ENCODE data around the gene NCKAP5.

Gene NCKAP5

GRCh38 chr2:132884292-132884691, 684.0 kb downstream of the NCKAP5 start:
- WGBS, 2 donors (ENCODE audit: extremely low coverage in 2 of 2, insufficient read length in 2 of 2, insufficient replicate concordance in 1 of 2), result no CpG with 5 or more reads among the region's 4 CpGs
- Histone ChIP-seq H3K79me1 (ENCODE audit: low read depth, low read length) (no peaks in the 10 kb centered on the region), H3K18ac (ENCODE audit: low read length) (no peak overlapping the region), H3K27me3 (ENCODE audit: control insufficient read depth in 3 of 3, insufficient read depth in 3 of 3, low read depth in 1 of 3, low read length in 3 of 3) (no peaks in the 10 kb centered on the region), H2BK120ac (ENCODE audit: low read depth, low read length) (no peak overlapping the region), H4K8ac (ENCODE audit: low read depth, low read length) (no peak overlapping the region), H4K91ac (ENCODE audit: low read depth, low read length, poor library complexity) (no peak overlapping the region), H3K14ac (ENCODE audit: low read length) (no peak overlapping the region), H3K4me1 (ENCODE audit: control insufficient read depth in 2 of 2, insufficient read depth in 1 of 2, low read depth in 1 of 2, low read length in 2 of 2) (no peaks in the 10 kb centered on the region), H2AFZ (ENCODE audit: low read length) (no peak overlapping the region), H3K4ac (ENCODE audit: low read length) (no peak overlapping the region), H3K9me3 (replicated peaks in 1 of 2; ENCODE audit: control insufficient read depth in 2 of 2, insufficient read depth in 1 of 2, low read depth in 1 of 2, low read length in 2 of 2) (peaks cover 0 to 6% of the 10 kb centered on the region in 2 donors), H3K9ac (ENCODE audit: low read depth, low read length, poor library complexity) (no peak overlapping the region), H2AK5ac (ENCODE audit: low read depth, low read length) (no peak overlapping the region), H3K4me2 (ENCODE audit: insufficient read depth, low read length, poor library complexity, severe bottlenecking) (no peak overlapping the region), H3K4me3 (ENCODE audit: low read length in 2 of 2) (no peak overlapping the region), H3K36me3 (replicated peaks in 1 of 2; ENCODE audit: control insufficient read depth in 2 of 2, insufficient read depth in 2 of 2, low read length in 2 of 2) (peaks cover 0 to 34% of the 10 kb centered on the region in 2 donors), H2BK5ac (ENCODE audit: low read length) (no peak overlapping the region), H2BK12ac (ENCODE audit: low read length) (no peak overlapping the region), H3K27ac (replicated peaks; ENCODE audit: low read length) (no peak overlapping the region), H3K23ac (ENCODE audit: low read depth, low read length, poor library complexity) (no peak overlapping the region), H2BK15ac (ENCODE audit: low read length) (no peak overlapping the region)
- DNase-seq (ENCODE audit: low spot score), result no peak

GRCh38 chr2:132883430-132883829, 684.8 kb downstream of the NCKAP5 start:
- Histone ChIP-seq H3K4me3 (ENCODE audit: low read length in 2 of 2) (no peak overlapping the region), H3K4me2 (ENCODE audit: insufficient read depth, low read length, poor library complexity, severe bottlenecking) (no peak overlapping the region), H3K27ac (replicated peaks; ENCODE audit: low read length) (no peak overlapping the region), H2BK120ac (ENCODE audit: low read depth, low read length) (no peak overlapping the region), H3K23ac (ENCODE audit: low read depth, low read length, poor library complexity) (no peak overlapping the region), H3K18ac (ENCODE audit: low read length) (no peak overlapping the region), H4K8ac (ENCODE audit: low read depth, low read length) (no peak overlapping the region), H3K4me1 (ENCODE audit: control insufficient read depth in 2 of 2, insufficient read depth in 1 of 2, low read depth in 1 of 2, low read length in 2 of 2) (no peaks in the 10 kb centered on the region), H2AK5ac (ENCODE audit: low read depth, low read length) (no peak overlapping the region), H3K14ac (ENCODE audit: low read length) (no peak overlapping the region), H3K36me3 (replicated peaks in 1 of 2; ENCODE audit: control insufficient read depth in 2 of 2, insufficient read depth in 2 of 2, low read length in 2 of 2) (peaks cover 0 to 37% of the 10 kb centered on the region in 2 donors), H3K9me3 (replicated peaks in 1 of 2; ENCODE audit: control insufficient read depth in 2 of 2, insufficient read depth in 1 of 2, low read depth in 1 of 2, low read length in 2 of 2) (peaks cover 0 to 6% of the 10 kb centered on the region in 2 donors), H3K27me3 (ENCODE audit: control insufficient read depth in 3 of 3, insufficient read depth in 3 of 3, low read depth in 1 of 3, low read length in 3 of 3) (no peaks in the 10 kb centered on the region), H2BK12ac (ENCODE audit: low read length) (no peak overlapping the region), H3K79me1 (ENCODE audit: low read depth, low read length) (no peaks in the 10 kb centered on the region), H4K91ac (ENCODE audit: low read depth, low read length, poor library complexity) (no peak overlapping the region), H2BK15ac (ENCODE audit: low read length) (no peak overlapping the region), H2AFZ (ENCODE audit: low read length) (no peak overlapping the region), H3K9ac (ENCODE audit: low read depth, low read length, poor library complexity) (no peak overlapping the region), H2BK5ac (ENCODE audit: low read length) (no peak overlapping the region), H3K4ac (ENCODE audit: low read length) (no peak overlapping the region)
- DNase-seq (ENCODE audit: low spot score), result no peak
- no CpG with 5 or more reads among the region's 5 CpGs for WGBS, 2 donors (ENCODE audit: extremely low coverage in 2 of 2, insufficient read length in 2 of 2, insufficient replicate concordance in 1 of 2)

- Histone ChIP-seq H3K36me3 (replicated peaks in 1 of 2; ENCODE audit: control insufficient read depth in 2 of 2, insufficient read depth in 2 of 2, low read length in 2 of 2) (peaks cover 0 to 56% of the 10 kb centered on the region in 2 donors), H2BK5ac (ENCODE audit: low read length) (no peak overlapping the region), H3K4ac (ENCODE audit: low read length) (no peak overlapping the region), H3K27ac (replicated peaks; ENCODE audit: low read length) (no peak overlapping the region), H3K18ac (ENCODE audit: low read length) (no peak overlapping the region), H3K79me1 (ENCODE audit: low read depth, low read length) (no peaks in the 10 kb centered on the region), H4K91ac (ENCODE audit: low read depth, low read length, poor library complexity) (no peak overlapping the region), H3K4me2 (ENCODE audit: insufficient read depth, low read length, poor library complexity, severe bottlenecking) (no peak overlapping the region), H3K9me3 (replicated peaks in 1 of 2; ENCODE audit: control insufficient read depth in 2 of 2, insufficient read depth in 1 of 2, low read depth in 1 of 2, low read length in 2 of 2) (peaks cover 0 to 2% of the 10 kb centered on the region in 2 donors), H3K4me3 (ENCODE audit: low read length in 2 of 2) (no peak overlapping the region), H3K4me1 (ENCODE audit: control insufficient read depth in 2 of 2, insufficient read depth in 1 of 2, low read depth in 1 of 2, low read length in 2 of 2) (no peaks in the 10 kb centered on the region), H2AK5ac (ENCODE audit: low read depth, low read length) (no peak overlapping the region), H2AFZ (ENCODE audit: low read length) (no peak overlapping the region), H3K9ac (ENCODE audit: low read depth, low read length, poor library complexity) (no peak overlapping the region), H4K8ac (ENCODE audit: low read depth, low read length) (no peak overlapping the region), H2BK15ac (ENCODE audit: low read length) (no peak overlapping the region), H3K27me3 (ENCODE audit: control insufficient read depth in 3 of 3, insufficient read depth in 3 of 3, low read depth in 1 of 3, low read length in 3 of 3) (no peaks in the 10 kb centered on the region), H3K14ac (ENCODE audit: low read length) (no peak overlapping the region), H3K23ac (ENCODE audit: low read depth, low read length, poor library complexity) (no peak overlapping the region), H2BK120ac (ENCODE audit: low read depth, low read length) (no peak overlapping the region), H2BK12ac (ENCODE audit: low read length) (no peak overlapping the region)
- WGBS, 2 donors (ENCODE audit: extremely low coverage in 2 of 2, insufficient read length in 2 of 2, insufficient replicate concordance in 1 of 2), result no CpG with 5 or more reads among the region's 1 CpG
- DNase-seq (ENCODE audit: low spot score), result no peak
Observed at GRCh38 chr2:132881546-132881945, 686.7 kb downstream of the NCKAP5 start.

GRCh38 chr2:132877923-132878322, 690.3 kb downstream of the NCKAP5 start:
- Histone ChIP-seq H3K79me1 (ENCODE audit: low read depth, low read length) (no peaks in the 10 kb centered on the region), H3K36me3 (replicated peaks in 1 of 2; ENCODE audit: control insufficient read depth in 2 of 2, insufficient read depth in 2 of 2, low read length in 2 of 2) (peaks cover 0 to 66% of the 10 kb centered on the region in 2 donors), H2BK5ac (ENCODE audit: low read length) (no peak overlapping the region), H3K14ac (ENCODE audit: low read length) (no peak overlapping the region), H2BK15ac (ENCODE audit: low read length) (no peak overlapping the region), H3K4me2 (ENCODE audit: insufficient read depth, low read length, poor library complexity, severe bottlenecking) (no peak overlapping the region), H3K27me3 (ENCODE audit: control insufficient read depth in 3 of 3, insufficient read depth in 3 of 3, low read depth in 1 of 3, low read length in 3 of 3) (no peaks in the 10 kb centered on the region), H2AK5ac (ENCODE audit: low read depth, low read length) (no peak overlapping the region), H2BK120ac (ENCODE audit: low read depth, low read length) (no peak overlapping the region), H3K9me3 (replicated peaks in 1 of 2; ENCODE audit: control insufficient read depth in 2 of 2, insufficient read depth in 1 of 2, low read depth in 1 of 2, low read length in 2 of 2) (no peaks in the 10 kb centered on the region), H3K4me1 (ENCODE audit: control insufficient read depth in 2 of 2, insufficient read depth in 1 of 2, low read depth in 1 of 2, low read length in 2 of 2) (no peaks in the 10 kb centered on the region), H3K9ac (ENCODE audit: low read depth, low read length, poor library complexity) (no peak overlapping the region), H3K18ac (ENCODE audit: low read length) (no peak overlapping the region), H4K8ac (ENCODE audit: low read depth, low read length) (no peak overlapping the region), H3K4me3 (ENCODE audit: low read length in 2 of 2) (no peak overlapping the region), H4K91ac (ENCODE audit: low read depth, low read length, poor library complexity) (no peak overlapping the region), H3K4ac (ENCODE audit: low read length) (no peak overlapping the region), H2AFZ (ENCODE audit: low read length) (no peak overlapping the region), H2BK12ac (ENCODE audit: low read length) (no peak overlapping the region), H3K27ac (replicated peaks; ENCODE audit: low read length) (no peak overlapping the region), H3K23ac (ENCODE audit: low read depth, low read length, poor library complexity) (no peak overlapping the region)
- no peak for DNase-seq (ENCODE audit: low spot score)
- WGBS, 2 donors (ENCODE audit: extremely low coverage in 2 of 2, insufficient read length in 2 of 2, insufficient replicate concordance in 1 of 2), result 100% methylated on average over 2 of the region's 9 CpGs; no CpG with 5 or more reads in 1 of the 2 donors
